ENCODE data around the gene TCP1. TPM values are rescaled to one million over a fixed set of nuclear protein-coding genes. Genes with fewer than 3 reads are reported as not detected.
A peak's percentile ranks its signal among the peaks of the same experiment; 100 is the strongest.

Gene TCP1
- total and polyA plus RNA-seq, 2 of the 13 experiments (the other 11 are each of a cell fraction or from before 2014, with no cell fraction given): 116 to 553 TPM

- TF ChIP-seq ZNF383 (CRISPR knock-in tag; IDR thresholded peaks at IDR 0.05; ENCODE audit: borderline replicate concordance) (no peak), GATA4 (IDR thresholded peaks at IDR 0.05; ENCODE audit: borderline replicate concordance, low read depth) (0 out of 2 replicates have a peak, but pooled peaks have one; percentile 19), GATAD1 (CRISPR knock-in tag; IDR thresholded peaks at IDR 0.05) (0 out of 2 replicates have a peak, but pooled peaks have one; percentile 28), IRF9 (CRISPR knock-in tag; IDR thresholded peaks at IDR 0.05; ENCODE audit: borderline replicate concordance) (no peak), TBL1XR1 (IDR thresholded peaks at IDR 0.05; ENCODE audit: borderline replicate concordance, low read length, partially characterized antibody) (no peak), TIGD3 (CRISPR knock-in tag; IDR thresholded peaks at IDR 0.05; ENCODE audit: borderline replicate concordance) (no peak), HMGXB3 (CRISPR knock-in tag; IDR thresholded peaks at IDR 0.05; ENCODE audit: borderline replicate concordance) (0 out of 2 replicates have a peak, but pooled peaks have one; percentile 54), RBM22 (optimal IDR thresholded peaks at IDR 0.05; ENCODE audit: low read length) (peak; percentile 93), EZH2 (conservative IDR thresholded peaks at IDR 0.05; ENCODE audit: low read depth, low read length) (no peak), ZBTB8A (CRISPR knock-in tag; IDR thresholded peaks at IDR 0.05; ENCODE audit: borderline replicate concordance, low read depth) (no peak), ZNF10 (CRISPR knock-in tag; IDR thresholded peaks at IDR 0.05; ENCODE audit: borderline replicate concordance, low read depth) (no peak), ZMYM2 (CRISPR knock-in tag; IDR thresholded peaks at IDR 0.05) (no peak), ATM (IDR thresholded peaks at IDR 0.05; ENCODE audit: borderline replicate concordance) (no peak), HOXA5 (CRISPR knock-in tag; IDR thresholded peaks at IDR 0.05) (no peak), ZNF224 (CRISPR knock-in tag; IDR thresholded peaks at IDR 0.05) (no peak), SRY (CRISPR knock-in tag; IDR thresholded peaks at IDR 0.05) (no peak), BCL3 (CRISPR knock-in tag; IDR thresholded peaks at IDR 0.05) (no peak), TOPORS (CRISPR knock-in tag; IDR thresholded peaks at IDR 0.05) (peak; percentile 64; the same call in 1 of the 2 replicates), HHEX (CRISPR knock-in tag; IDR thresholded peaks at IDR 0.05) (no peak), SP5 (CRISPR knock-in tag; IDR thresholded peaks at IDR 0.05; ENCODE audit: borderline replicate concordance, low read depth) (0 out of 2 replicates have a peak, but pooled peaks have one; percentile 15)
Measured at GRCh38 chr6:159758031-159759001, 31.1 kb downstream of the TCP1 start (continued).

All from HepG2 (cell line).